HEK293 (cell line): Measurements from ENCODE around the gene CENPN.
A peak's percentile ranks its signal among the peaks of the same experiment; 100 is the strongest.

ENCODE experiments used
- SP7 ChIP-seq: fragments of 450-650 bp; formaldehyde crosslinking; IDR thresholded peaks from 2 replicates; pipeline ENCODE4 v1.5.1; 2016; ENCODE audit warnings: missing biosample characterization, missing genetic modification characterization
- ZNF660 ChIP-seq: fragments of 450-650 bp; IDR thresholded peaks from 2 replicates; pipeline ENCODE4 v1.5.1; 2018; ENCODE audit warnings: missing biosample characterization, mild to moderate bottlenecking, missing genetic modification characterization
- ZNF768 ChIP-seq: fragments of 450-650 bp; formaldehyde crosslinking; IDR thresholded peaks from 2 replicates; pipeline ENCODE4 v1.5.1; 2018; ENCODE audit warnings: missing biosample characterization, mild to moderate bottlenecking, missing genetic modification characterization
- ZNF843 ChIP-seq: fragments of 450-650 bp; formaldehyde crosslinking; IDR thresholded peaks from 2 replicates; pipeline ENCODE4 v1.5.1; 2016; ENCODE audit warnings: missing biosample characterization, missing genetic modification characterization
- ZXDB ChIP-seq: fragments of 450-650 bp; formaldehyde crosslinking; IDR thresholded peaks from 2 replicates; pipeline ENCODE4 v1.5.1; 2016; ENCODE audit warnings: missing biosample characterization, missing genetic modification characterization
- TF ChIP-seq, protein P1 (sequence below): fragments of 450-650 bp; formaldehyde crosslinking; IDR thresholded peaks from 2 replicates; pipeline ENCODE4 v1.5.1; 2016; ENCODE audit warnings: missing biosample characterization, missing genetic modification characterization
- TF ChIP-seq, protein P2 (sequence below): fragments of 450-650 bp; formaldehyde crosslinking; conservative IDR thresholded peaks from 2 replicates; pipeline ENCODE4 v1.5.1; 2016; ENCODE audit warnings: low read depth, missing biosample characterization, missing genetic modification characterization

DNA sequence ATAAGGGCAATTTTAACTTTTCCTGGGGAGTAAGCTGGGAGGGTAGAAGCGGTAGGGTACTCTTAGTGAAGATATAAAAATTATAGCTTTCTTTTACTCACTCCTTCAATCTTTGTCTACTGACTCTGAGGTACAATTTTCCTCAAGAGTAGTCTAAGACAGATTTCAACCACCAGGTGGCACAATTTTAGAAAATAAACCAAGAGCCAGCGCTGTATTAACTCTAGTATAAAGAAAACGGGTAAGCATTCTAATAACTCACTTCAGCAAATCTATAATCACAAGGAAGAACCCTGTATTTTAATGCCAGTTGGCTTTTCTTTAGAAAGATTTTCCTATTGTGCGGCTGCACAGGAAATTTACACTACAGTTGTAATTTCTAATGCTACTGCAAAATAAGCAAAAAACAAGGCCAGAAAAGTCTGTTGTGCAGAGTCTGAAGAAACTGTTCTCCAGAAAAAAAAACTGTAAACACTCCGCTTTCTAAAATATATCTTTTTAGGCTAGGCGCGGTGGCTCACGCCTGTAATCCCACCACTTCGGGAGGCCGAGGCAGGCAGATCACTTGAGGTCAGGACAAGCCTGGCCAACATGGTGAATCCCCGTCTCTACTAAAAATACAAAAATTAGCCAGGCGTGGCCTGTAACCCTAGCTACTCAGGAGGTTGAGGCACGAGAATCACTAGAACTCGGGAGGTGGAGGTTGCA lies 2.2 kb upstream of the CENPN start:
- TF ChIP-seq, protein P1, sequence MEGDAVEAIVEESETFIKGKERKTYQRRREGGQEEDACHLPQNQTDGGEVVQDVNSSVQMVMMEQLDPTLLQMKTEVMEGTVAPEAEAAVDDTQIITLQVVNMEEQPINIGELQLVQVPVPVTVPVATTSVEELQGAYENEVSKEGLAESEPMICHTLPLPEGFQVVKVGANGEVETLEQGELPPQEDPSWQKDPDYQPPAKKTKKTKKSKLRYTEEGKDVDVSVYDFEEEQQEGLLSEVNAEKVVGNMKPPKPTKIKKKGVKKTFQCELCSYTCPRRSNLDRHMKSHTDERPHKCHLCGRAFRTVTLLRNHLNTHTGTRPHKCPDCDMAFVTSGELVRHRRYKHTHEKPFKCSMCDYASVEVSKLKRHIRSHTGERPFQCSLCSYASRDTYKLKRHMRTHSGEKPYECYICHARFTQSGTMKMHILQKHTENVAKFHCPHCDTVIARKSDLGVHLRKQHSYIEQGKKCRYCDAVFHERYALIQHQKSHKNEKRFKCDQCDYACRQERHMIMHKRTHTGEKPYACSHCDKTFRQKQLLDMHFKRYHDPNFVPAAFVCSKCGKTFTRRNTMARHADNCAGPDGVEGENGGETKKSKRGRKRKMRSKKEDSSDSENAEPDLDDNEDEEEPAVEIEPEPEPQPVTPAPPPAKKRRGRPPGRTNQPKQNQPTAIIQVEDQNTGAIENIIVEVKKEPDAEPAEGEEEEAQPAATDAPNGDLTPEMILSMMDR (tag by site-specific recombination) = peak; percentile 23; the same call in 1 of the 2 replicates
- TF ChIP-seq ZNF843 (tag by site-specific recombination) (no peak), ZNF768 (no peak), ZXDB (no peak), ZNF660 (peak; percentile 41; the same call in 1 of the 2 replicates), SP7 (tag by site-specific recombination) (no peak)
- TF ChIP-seq, protein P2, sequence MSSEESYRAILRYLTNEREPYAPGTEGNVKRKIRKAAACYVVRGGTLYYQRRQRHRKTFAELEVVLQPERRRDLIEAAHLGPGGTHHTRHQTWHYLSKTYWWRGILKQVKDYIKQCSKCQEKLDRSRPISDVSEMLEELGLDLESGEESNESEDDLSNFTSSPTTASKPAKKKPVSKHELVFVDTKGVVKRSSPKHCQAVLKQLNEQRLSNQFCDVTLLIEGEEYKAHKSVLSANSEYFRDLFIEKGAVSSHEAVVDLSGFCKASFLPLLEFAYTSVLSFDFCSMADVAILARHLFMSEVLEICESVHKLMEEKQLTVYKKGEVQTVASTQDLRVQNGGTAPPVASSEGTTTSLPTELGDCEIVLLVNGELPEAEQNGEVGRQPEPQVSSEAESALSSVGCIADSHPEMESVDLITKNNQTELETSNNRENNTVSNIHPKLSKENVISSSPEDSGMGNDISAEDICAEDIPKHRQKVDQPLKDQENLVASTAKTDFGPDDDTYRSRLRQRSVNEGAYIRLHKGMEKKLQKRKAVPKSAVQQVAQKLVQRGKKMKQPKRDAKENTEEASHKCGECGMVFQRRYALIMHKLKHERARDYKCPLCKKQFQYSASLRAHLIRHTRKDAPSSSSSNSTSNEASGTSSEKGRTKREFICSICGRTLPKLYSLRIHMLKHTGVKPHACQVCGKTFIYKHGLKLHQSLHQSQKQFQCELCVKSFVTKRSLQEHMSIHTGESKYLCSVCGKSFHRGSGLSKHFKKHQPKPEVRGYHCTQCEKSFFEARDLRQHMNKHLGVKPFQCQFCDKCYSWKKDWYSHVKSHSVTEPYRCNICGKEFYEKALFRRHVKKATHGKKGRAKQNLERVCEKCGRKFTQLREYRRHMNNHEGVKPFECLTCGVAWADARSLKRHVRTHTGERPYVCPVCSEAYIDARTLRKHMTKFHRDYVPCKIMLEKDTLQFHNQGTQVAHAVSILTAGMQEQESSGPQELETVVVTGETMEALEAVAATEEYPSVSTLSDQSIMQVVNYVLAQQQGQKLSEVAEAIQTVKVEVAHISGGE (tag by site-specific recombination) = no peak
